Sigmoid colon (tissue), 4 donors: ENCODE measurements around the gene SLC17A6.

Source experiments
- CTCF ChIP-seq, 4 experiments: fragments of 450-650 bp in 3 of 4; fragments of 200-600 bp in 1 of 4; IDR thresholded peaks; one replicate each; pipeline ENCODE4 v1.5.1; 2016 to 2019; ENCODE audit warnings: antibody characterized with exemption in 4 of 4, mild to moderate bottlenecking in 3 of 4, moderate library complexity in 2 of 4
- EP300 ChIP-seq, 4 donors: sonication (generic); formaldehyde crosslinking; IDR thresholded peaks; one replicate each; pipeline ENCODE4 v1.6.1; 2017; ENCODE audit warnings: antibody characterized with exemption in 4 of 4
- POLR2A ChIP-seq, 2 donors: fragments of 450-650 bp; IDR thresholded peaks; one replicate each; pipeline ENCODE4 v1.6.1; 2016; ENCODE audit warnings: antibody characterized with exemption in 2 of 2, mild to moderate bottlenecking in 2 of 2, moderate library complexity in 2 of 2
- POLR2AphosphoS5 ChIP-seq, 4 donors: sonication (generic); formaldehyde crosslinking; IDR thresholded peaks; one replicate each; pipeline ENCODE4 v1.6.1; 2017; ENCODE audit warnings: antibody characterized with exemption in 4 of 4

- no peak for TF ChIP-seq CTCF (IDR thresholded peaks at IDR 0.05)
- no peak for TF ChIP-seq POLR2AphosphoS5 (IDR thresholded peaks at IDR 0.05)
- no peak for TF ChIP-seq POLR2A (IDR thresholded peaks at IDR 0.05)
- TF ChIP-seq EP300 (IDR thresholded peaks at IDR 0.05) = no peak
These were observed 51.5 kb downstream of the SLC17A6 start for GRCh38 chr11:22389526-22390282.
